ENCODE results near the gene DDAH2.

DDAH2 gene

GRCh38 chr6:31737315-31737990 is 8.4 kb upstream of the DDAH2 start:
- H3K36me3 ChIP-seq (replicated peaks), result peaks cover 21% of the 10 kb centered on the region
- no peak for DNase-seq
- H3K27ac ChIP-seq, result peak overlapping the region; percentile 61
- no peaks in the 10 kb centered on the region for H3K27me3 ChIP-seq (replicated peaks)
- no peak overlapping the region for H3K4me3 ChIP-seq (ENCODE audit: low read depth, low read length)
- in situ Hi-C loops (cut with HindIII; ENCODE audit: low pct_ligation_motif_present, low sequenced_read_pairs), result no loop called here
- TF ChIP-seq CTCF (IDR thresholded peaks at IDR 0.05; ENCODE audit: low read depth, low read length, missing control alignments), result no peak

GRCh38 chr6:31736768-31737314 is 7.7 kb upstream of the DDAH2 start:
- no peaks in the 10 kb centered on the region for H3K27me3 ChIP-seq (replicated peaks)
- in situ Hi-C loops (cut with HindIII; ENCODE audit: low pct_ligation_motif_present, low sequenced_read_pairs), result no loop called here
- peak overlapping the region; percentile 81 for H3K27ac ChIP-seq
- no peak for DNase-seq
- peak overlapping the region; percentile 96 for H3K4me3 ChIP-seq (ENCODE audit: low read depth, low read length)
- H3K36me3 ChIP-seq (replicated peaks), result peaks cover 26% of the 10 kb centered on the region
- no peak for TF ChIP-seq CTCF (IDR thresholded peaks at IDR 0.05; ENCODE audit: low read depth, low read length, missing control alignments)

GRCh38 chr6:31736021-31736767 is 7.1 kb upstream of the DDAH2 start, which contains the start of gene CLIC1:
Gene CLIC1, minus strand, starts transcription at chr6:31736530. Its CDS starts 230 bp downstream, at chr6:31736300.
- H3K27me3 ChIP-seq (replicated peaks), result no peaks in the 10 kb centered on the region
- peaks cover 33% of the 10 kb centered on the region for H3K36me3 ChIP-seq (replicated peaks)
- peak within 1 kb of the TSS; percentile 81 for H3K27ac ChIP-seq
- peak; percentile 78 for DNase-seq
- no peak for TF ChIP-seq CTCF (IDR thresholded peaks at IDR 0.05; ENCODE audit: low read depth, low read length, missing control alignments)
- peak within 1 kb of the TSS; percentile 96 for H3K4me3 ChIP-seq (ENCODE audit: low read depth, low read length)
- in situ Hi-C loops (cut with HindIII; ENCODE audit: low pct_ligation_motif_present, low sequenced_read_pairs), result no loop called here

GRCh38 chr6:31734821-31735406 is 5.8 kb upstream of the DDAH2 start:
- H3K4me3 ChIP-seq (ENCODE audit: low read depth, low read length), result peak overlapping the region; percentile 96
- H3K36me3 ChIP-seq (replicated peaks), result peaks cover 39% of the 10 kb centered on the region
- no peaks in the 10 kb centered on the region for H3K27me3 ChIP-seq (replicated peaks)
- in situ Hi-C loops (cut with HindIII; ENCODE audit: low pct_ligation_motif_present, low sequenced_read_pairs), result no loop called here
- peak overlapping the region; percentile 81 for H3K27ac ChIP-seq
- no peak for TF ChIP-seq CTCF (IDR thresholded peaks at IDR 0.05; ENCODE audit: low read depth, low read length, missing control alignments)
- peak; percentile 50 for DNase-seq

- Histone ChIP-seq H3K4me3 (ENCODE audit: low read depth, low read length) (peak overlapping the region; percentile 96), H3K27me3 (replicated peaks) (no peaks in the 10 kb centered on the region), H3K27ac (peak overlapping the region; percentile 81), H3K36me3 (replicated peaks) (peaks cover 39% of the 10 kb centered on the region)
- in situ Hi-C loops (cut with HindIII; ENCODE audit: low pct_ligation_motif_present, low sequenced_read_pairs), result no loop called here
- no peak for DNase-seq
- TF ChIP-seq CTCF (IDR thresholded peaks at IDR 0.05; ENCODE audit: low read depth, low read length, missing control alignments), result no peak
Observed at GRCh38 chr6:31734247-31734820, 5.2 kb upstream of the DDAH2 start.
